Rectal smooth muscle tissue (tissue), 1 donor: ENCODE data around the gene SMOC2.
"Not testable (repeated sequence)": the region's sequence is repeated elsewhere in the genome, so short reads cannot be mapped to it uniquely, and the experiment has no call there.

Experiments
- H3K27ac ChIP-seq: one replicate; pipeline ENCODE4 v1.7.0; 2013; ENCODE audit warnings: low read depth, low read length, inconsistent platforms
- H3K27me3 ChIP-seq: one replicate; pipeline ENCODE4 v1.7.0; 2013; ENCODE audit warnings: low read length; ENCODE audit not compliant: control insufficient read depth, insufficient read depth
- H3K36me3 ChIP-seq: one replicate; pipeline ENCODE4 v1.7.0; 2013; ENCODE audit warnings: low read length; ENCODE audit not compliant: control insufficient read depth, insufficient read depth
- H3K4me1 ChIP-seq: one replicate; pipeline ENCODE4 v1.7.0; 2013; ENCODE audit warnings: low read length; ENCODE audit not compliant: control insufficient read depth, insufficient read depth
- H3K4me3 ChIP-seq: one replicate; pipeline ENCODE4 v1.7.0; 2013; ENCODE audit warnings: low read length
- H3K9ac ChIP-seq: one replicate; pipeline ENCODE4 v1.7.0; 2013; ENCODE audit warnings: low read length

Gene SMOC2

DNA sequence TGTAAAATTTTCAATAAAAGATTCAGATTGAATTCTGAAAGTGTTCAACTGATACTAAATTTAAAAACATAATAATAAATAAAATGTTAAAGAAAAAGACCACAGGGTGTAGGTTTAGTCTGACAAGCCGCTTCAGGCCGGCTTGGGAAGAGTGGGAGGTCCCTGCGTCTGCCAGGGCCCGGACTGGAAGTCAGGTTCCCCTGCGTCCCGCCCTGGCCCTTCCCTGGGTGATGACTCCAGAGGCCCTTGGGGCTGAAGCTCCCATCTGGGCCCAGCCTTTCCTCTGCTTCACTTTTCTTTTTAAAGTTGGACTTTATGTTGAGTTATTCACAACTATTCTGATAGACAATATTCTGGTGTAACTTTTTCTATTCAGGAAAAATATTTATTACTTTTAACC, 93.3 kb downstream of the SMOC2 start:
- H3K27ac ChIP-seq: no peak overlapping the region
- H3K27me3 ChIP-seq: no peaks in the 10 kb centered on the region
- no peaks in the 10 kb centered on the region for H3K36me3 ChIP-seq
- H3K9ac ChIP-seq: no peak overlapping the region
- H3K4me1 ChIP-seq: no peaks in the 10 kb centered on the region
- no peak overlapping the region for H3K4me3 ChIP-seq

DNA sequence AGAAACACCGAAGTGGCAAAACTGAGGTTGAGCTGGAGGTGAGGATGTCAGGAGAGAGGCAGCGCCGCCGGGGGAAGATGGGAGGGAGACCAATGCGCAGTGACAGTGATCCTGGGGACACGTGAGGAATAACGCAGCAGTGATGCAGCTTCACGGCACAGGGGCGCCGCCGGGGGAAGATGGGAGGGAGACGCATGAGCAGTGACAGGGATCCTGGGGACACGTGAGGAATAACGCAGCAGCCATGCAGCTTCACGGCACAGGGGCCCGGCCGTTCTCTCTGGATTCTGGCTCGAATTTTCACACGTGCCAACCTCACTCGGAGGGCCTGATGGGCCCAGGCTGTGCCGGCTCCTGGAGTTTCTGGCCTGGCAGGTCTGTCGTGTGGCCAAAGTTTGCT, 94.7 kb downstream of the SMOC2 start:
- no peak overlapping the region for H3K27ac ChIP-seq
- no peak overlapping the region for H3K4me3 ChIP-seq
- H3K4me1 ChIP-seq: no peaks in the 10 kb centered on the region
- no peaks in the 10 kb centered on the region for H3K36me3 ChIP-seq
- H3K9ac ChIP-seq: no peak overlapping the region
- H3K27me3 ChIP-seq: no peaks in the 10 kb centered on the region

DNA sequence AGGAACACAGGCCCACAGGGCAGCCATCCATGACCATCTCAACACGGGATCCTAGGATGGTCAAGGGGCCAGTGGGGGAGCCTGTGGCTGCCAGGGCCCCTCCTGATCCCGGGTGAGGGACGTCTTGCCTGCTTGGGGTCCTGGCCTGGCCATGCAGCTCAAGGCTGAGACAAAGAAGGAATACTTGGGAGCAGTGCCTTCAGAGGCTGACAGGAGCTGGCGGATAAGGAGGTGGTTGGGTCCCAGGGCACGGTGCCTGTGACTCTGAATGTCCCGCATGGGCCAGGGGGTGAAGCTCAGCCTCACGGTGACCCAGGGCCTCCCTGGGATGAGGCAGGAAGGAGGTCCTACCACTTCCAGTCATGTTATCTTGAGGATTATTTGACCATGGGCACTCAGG, 95.2 kb downstream of the SMOC2 start:
- Histone ChIP-seq H3K36me3 (no peaks in the 10 kb centered on the region), H3K4me3 (no peak overlapping the region), H3K27me3 (no peaks in the 10 kb centered on the region), H3K9ac (no peak overlapping the region), H3K4me1 (no peaks in the 10 kb centered on the region), H3K27ac (no peak overlapping the region)

DNA sequence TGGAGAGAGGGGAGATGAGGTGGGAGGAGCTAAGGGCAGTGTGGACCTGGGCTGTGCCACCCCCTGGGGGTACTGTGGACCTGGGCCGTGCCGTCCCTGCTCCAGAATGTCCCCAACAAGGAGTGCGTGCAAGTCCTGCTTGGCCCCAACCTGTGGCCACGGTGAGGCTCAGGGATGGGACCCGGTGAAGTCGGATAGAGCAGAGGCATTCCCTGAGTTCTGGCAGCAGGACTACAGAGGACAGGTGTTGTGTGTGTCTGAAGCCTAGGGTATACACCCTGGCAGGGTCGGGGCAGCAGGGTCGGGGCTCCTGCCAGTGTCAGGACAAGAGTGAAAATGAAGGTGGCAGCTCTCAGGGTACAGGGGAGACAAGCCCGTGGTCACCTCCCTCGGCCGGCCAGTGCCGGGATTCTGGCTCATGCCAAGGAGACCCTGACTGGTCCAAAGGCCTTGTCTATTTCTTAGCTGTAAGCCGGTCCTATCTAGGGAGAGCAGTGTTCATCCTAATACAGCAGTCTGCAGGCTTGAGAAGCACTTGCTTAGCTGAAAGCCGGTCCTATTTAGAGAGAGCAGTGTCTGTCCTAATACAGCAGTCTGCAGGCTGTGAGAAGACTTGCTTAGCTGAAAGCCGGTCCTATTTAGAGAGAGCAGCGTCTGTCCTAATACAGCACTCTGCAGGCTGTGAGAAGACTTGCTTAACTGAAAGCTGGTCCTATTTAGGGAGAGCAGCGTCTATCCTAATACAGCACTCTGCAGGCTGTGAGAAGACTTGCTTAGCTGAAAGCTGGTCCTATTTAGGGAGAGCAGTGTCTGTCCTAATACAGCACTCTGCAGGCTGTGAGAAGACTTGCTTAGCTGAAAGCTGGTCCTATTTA, 95.9 kb downstream of the SMOC2 start:
- no peak overlapping the region for H3K9ac ChIP-seq
- no peaks in the 10 kb centered on the region for H3K36me3 ChIP-seq
- no peak overlapping the region for H3K27ac ChIP-seq
- H3K4me3 ChIP-seq: no peak overlapping the region
- H3K27me3 ChIP-seq: no peaks in the 10 kb centered on the region
- H3K4me1 ChIP-seq: no peaks in the 10 kb centered on the region

DNA sequence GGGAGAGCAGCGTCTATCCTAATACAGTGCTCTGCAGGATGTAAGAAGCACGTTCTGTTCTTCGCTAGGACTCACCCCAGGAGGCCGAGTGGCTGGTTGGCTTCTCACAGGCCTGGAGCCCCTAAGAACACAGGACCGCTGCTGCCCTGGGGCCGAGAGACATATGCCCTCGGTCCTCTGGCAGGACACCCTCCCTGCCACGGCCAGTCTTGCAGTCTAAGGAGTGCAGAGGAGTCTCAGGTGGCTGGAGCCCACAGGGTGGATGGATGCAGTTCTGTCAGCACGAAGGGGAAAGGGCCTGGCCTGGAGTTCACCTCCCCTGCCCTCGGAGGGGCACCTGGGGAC, 96.5 kb downstream of the SMOC2 start:
- H3K27ac ChIP-seq: peak overlapping the region; percentile 61
- no peaks in the 10 kb centered on the region for H3K4me1 ChIP-seq
- no peak overlapping the region for H3K9ac ChIP-seq
- H3K4me3 ChIP-seq: no peak overlapping the region
- H3K27me3 ChIP-seq: no peaks in the 10 kb centered on the region
- H3K36me3 ChIP-seq: no peaks in the 10 kb centered on the region

DNA sequence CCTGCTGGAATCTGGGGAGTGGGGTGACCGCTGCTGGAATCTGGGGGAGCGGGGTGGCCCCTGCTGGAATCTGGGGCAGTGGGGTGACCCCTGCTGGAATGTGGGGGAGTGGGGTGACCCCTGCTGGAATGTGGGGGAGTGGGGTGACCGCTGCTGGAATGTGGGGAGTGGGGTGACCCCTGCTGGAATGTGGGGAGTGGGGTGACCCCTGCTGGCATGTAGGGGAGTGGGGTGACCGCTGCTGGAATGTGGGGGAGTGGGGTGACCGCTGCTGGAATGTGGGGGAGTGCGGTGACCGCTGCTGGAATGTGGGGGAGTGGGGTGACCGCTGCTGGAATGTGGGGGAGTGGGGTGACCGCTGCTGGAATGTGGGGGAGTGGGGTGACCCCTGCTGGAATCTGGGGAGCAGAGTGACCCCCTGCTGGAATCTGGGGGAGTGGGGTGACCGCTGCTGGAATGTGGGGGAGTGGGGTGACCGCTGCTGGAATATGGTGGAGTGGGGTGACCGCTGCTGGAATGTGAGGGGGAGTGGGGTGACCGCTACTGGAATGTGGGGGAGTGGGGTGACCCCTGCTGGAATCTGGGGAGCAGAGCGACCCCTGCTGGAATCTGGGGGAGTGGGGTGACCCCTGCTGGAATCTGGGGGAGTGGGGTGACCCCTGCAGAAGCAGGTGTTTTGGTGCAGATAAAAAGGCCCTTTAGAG, 97.4 kb downstream of the SMOC2 start:
- H3K9ac ChIP-seq, H3K4me3 ChIP-seq, H3K4me1 ChIP-seq, H3K27me3 ChIP-seq, H3K27ac ChIP-seq, H3K36me3 ChIP-seq: not testable (repeated sequence)

DNA sequence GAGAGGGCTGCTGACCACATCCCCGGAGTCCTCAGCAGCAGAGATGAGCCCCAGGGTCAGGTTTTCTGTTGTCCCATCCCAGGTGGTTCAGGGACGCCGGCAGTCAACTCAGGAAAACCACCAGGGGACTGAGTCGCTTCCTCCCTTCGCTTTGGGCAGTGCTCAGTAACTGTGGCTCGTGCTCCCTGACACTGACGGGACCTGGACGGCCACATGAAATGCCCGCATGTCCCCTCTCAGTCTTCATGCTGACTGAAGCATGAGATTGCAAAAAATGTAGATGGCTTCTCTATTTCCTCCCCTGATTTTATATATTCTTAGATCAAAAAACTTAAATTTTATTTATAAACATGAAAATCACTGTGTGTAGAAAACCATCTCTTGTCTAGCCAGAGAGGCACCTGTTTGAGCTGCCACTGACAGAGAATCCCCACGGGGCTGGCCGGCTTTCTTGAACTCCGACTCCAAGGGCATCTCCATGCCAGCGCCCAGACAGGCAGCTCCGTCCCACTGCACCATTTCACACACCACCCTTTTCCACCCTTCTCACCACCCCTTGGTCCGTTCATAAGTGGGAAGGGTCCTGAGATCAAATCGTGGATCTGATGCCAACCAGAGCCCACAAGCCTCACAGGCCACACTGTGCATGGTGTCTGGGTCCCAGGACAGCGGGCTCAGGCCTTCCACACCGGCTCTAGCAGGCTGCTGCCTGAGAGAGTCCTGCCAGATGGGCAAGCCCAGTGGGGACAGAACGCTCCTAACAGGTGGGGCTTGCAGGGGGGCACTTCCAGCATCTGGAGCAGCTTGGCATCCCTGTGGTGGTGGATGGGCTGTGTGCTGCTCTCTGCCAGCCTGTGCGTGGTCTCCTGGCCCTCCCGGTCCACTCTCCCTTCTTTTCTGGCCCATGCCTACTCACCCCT, 98.2 kb downstream of the SMOC2 start:
- H3K9ac ChIP-seq: no peak overlapping the region
- no peaks in the 10 kb centered on the region for H3K27me3 ChIP-seq
- no peak overlapping the region for H3K27ac ChIP-seq
- no peaks in the 10 kb centered on the region for H3K36me3 ChIP-seq
- no peaks in the 10 kb centered on the region for H3K4me1 ChIP-seq
- H3K4me3 ChIP-seq: no peak overlapping the region

DNA sequence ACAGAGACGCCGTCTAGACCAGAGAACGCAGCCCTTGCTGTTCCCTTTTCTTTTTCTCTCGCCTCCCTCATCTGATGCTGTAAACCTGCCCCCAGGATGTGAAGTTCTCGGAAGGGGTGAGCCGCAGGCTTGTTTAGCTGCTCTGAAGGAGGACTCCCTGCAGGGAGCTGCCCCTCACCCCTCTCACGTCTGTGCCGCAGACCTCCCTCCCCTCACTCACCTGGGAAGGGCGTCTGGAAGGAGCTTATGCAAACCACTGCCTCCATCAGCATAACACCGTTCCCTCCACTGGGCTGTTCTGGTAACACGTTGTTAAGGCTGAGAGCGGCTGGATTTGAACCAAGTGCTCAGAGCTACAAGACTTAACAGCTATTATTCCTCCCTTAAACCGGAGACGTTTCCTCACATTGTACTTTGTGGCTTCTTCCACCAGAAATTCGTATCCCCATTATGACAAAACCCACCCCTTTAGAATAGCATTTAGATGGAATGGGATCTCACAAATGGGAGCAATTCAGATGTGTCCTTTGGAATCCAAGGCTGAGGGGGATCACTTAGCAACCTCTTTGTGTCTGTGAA, 99.8 kb downstream of the SMOC2 start:
- H3K4me3 ChIP-seq: peak overlapping the region; percentile 26
- peak overlapping the region; percentile 4 for H3K27ac ChIP-seq
- H3K36me3 ChIP-seq: no peaks in the 10 kb centered on the region
- no peaks in the 10 kb centered on the region for H3K4me1 ChIP-seq
- H3K9ac ChIP-seq: no peak overlapping the region
- H3K27me3 ChIP-seq: no peaks in the 10 kb centered on the region

DNA sequence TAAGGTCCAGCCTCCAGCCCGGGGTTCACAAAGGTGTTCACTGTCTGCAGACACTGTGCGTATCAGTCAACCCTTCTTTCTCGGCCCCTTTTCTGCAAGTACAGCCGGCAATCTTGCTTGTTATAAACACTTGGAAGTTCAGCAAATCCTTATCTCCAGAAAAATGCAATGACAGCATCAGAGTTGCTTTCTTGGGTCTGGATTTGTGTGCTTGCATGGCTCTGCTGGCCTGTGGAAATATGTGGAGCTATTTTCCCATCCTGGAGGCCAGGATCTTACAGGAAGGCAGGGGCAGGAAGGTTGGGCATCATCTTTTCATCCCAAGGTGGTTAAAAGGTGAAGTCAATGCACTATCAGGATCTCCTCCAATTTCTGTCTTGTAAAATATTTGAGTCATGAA, 100.3 kb downstream of the SMOC2 start:
- Histone ChIP-seq H3K9ac (no peak overlapping the region), H3K4me1 (no peaks in the 10 kb centered on the region), H3K27me3 (no peaks in the 10 kb centered on the region), H3K4me3 (peak overlapping the region; percentile 26), H3K36me3 (no peaks in the 10 kb centered on the region), H3K27ac (peak overlapping the region; percentile 4)

DNA sequence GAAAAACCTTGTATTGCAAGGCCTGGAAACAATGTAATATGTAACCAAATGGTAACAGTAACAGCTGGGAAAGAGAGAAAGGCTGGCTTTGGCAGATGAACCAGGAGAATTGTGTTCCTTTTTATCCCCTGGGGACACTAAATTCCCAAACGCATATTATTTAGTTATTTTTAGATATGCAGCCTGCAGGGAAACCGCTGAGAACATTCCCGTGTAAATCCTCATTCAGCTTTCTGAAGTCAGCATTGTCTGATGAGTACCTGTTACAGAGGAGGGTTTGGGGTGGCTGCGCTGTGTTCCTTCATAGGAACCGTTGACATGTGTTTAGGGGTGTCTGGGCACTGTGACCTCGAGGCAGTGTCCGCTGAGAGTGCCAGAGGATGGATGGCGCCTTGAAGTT, 101.3 kb downstream of the SMOC2 start:
- no peaks in the 10 kb centered on the region for H3K36me3 ChIP-seq
- no peaks in the 10 kb centered on the region for H3K27me3 ChIP-seq
- no peak overlapping the region for H3K9ac ChIP-seq
- H3K27ac ChIP-seq: no peak overlapping the region
- no peaks in the 10 kb centered on the region for H3K4me1 ChIP-seq
- no peak overlapping the region for H3K4me3 ChIP-seq

DNA sequence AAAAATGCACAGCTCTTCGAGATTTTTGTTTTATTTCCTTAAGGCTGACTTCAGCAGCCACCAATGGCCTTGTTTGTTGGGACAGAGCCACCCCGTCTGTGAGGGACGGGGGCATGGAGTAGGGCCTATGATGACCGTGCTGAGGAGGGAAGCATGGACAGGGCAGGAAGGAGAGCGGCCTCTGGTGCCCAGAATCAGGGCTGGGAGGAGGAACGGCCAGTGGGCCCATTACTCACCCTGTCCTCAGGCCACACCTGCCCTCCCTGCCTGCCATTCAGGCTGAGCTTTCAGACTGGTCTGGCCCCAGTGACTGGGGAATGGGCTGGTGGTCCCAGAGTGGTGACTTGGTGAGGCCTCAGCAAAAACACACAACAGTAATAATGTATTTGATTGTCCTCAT, 104.4 kb downstream of the SMOC2 start:
- Histone ChIP-seq H3K27ac (no peak overlapping the region), H3K4me1 (no peaks in the 10 kb centered on the region), H3K27me3 (no peaks in the 10 kb centered on the region), H3K9ac (no peak overlapping the region), H3K36me3 (no peaks in the 10 kb centered on the region), H3K4me3 (no peak overlapping the region)

DNA sequence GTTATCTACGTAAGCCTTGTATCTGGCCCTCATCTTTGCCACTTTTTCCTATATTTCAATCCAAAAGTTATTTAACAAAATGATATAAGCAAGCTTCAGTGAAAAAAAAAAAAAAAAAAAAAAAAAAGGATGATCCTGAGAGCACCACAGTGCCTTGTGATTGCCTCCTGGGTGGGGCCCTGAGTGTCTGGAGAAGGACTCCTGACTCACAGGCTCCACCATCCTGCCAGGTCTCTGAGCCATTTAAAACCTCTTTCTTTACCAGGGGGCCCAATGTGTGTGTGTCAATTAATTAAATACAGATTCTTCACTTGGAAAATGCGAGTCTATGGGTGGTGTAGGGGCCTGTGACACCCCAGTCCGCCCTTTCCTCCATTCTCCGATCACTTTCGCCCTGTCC, 105.2 kb downstream of the SMOC2 start:
- H3K4me1 ChIP-seq: no peaks in the 10 kb centered on the region
- no peak overlapping the region for H3K9ac ChIP-seq
- no peaks in the 10 kb centered on the region for H3K36me3 ChIP-seq
- no peak overlapping the region for H3K27ac ChIP-seq
- H3K27me3 ChIP-seq: no peaks in the 10 kb centered on the region
- no peak overlapping the region for H3K4me3 ChIP-seq
